HT-29 (cell line): ENCODE data around the gene CIRBP. TPM values are rescaled to one million over a fixed set of nuclear protein-coding genes. Genes with fewer than 3 reads are reported as not detected.

Experiments used
- DNase-seq: peaks from one replicate; pipeline ENCODE4 v3.0.0-alpha.2; 2015; ENCODE audit warnings: low spot score
- total RNA-seq: library from RNA; depleted of rRNA; stranded (reverse); fragments of >200 nt; shearing (Covaris generic); gene quantifications from 2 replicates; pipeline ENCODE4 v1.2.3, GENCODE V29; 2014

The CIRBP gene
- total RNA-seq, 1 experiment from 2014 or later: 72.3 TPM

- DNase-seq: no peak
Measured at GRCh38 chr19:1254530-1255185, 14.5 kb upstream of the CIRBP start.

- DNase-seq: no peak
Measured at GRCh38 chr19:1255186-1256161, 13.7 kb upstream of the CIRBP start.

DNA sequence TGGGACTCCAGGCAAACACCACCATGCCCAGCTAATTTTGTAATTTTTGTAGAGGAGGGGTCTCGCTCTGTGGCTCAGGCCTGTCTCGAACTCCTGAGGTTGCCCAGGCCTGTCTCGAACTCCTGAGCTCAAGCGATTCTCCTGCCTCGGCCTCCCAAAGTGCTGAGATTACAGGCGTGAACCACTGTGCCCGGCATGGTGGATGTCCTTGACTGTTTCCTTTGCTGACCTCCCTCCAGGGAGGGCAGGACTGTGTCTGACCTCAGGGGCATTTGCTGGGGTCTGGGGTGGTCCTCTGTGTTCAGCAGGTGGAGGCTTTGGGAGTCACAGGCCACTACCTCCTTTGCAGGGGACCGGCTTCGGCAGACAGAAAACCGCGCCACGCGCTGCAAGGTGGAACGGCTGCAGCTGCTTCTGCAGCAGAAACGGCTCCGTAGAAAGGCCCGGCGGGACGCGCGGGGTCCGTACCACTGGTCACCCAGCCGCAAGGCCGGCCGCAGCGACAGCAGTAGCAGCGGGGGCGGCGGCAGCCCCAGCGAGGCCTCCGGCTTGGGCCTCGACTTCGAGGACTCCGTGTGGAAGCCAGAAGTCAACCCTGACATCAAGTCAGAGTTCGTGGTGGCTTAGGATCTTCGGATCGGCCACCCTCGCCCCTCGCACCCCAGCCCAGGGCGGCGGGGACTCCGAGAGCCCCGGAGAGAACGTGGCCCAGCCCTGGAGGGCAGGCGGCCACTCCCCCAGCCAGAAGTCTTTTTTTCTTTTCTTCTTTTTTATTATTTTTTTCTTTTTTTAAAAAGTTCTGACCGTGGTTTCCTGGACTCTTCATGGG is 12.3 kb upstream of the CIRBP start:
- no peak for DNase-seq

GRCh38 chr19:1257475-1258162 is 11.5 kb upstream of the CIRBP start:
- DNase-seq: no peak

GRCh38 chr19:1258163-1258492 is 11.0 kb upstream of the CIRBP start:
- DNase-seq: no peak

DNA sequence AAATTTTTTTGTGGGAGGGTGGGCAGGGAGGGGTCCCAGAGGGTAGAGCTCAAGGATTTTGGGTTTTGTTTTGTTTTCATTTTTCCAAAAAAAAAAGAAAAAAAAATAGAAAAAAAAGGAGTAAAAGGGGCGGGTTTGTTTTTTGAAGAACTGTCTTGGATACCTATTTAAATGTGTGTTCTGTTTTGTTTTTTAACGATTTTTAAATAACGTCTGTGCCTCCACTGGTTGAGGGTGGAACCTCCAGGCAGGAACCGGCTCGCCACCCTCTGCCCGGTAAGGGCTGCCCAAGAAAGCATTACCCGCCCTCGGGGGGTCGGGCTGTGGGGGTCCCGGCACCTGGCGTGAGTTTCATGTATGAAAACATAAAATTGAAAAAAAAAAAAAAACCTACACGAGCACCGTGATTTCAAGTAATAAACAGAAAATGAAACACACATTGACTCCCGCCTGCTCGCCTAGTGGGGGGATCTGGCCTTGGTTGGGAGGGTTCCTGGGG is 10.4 kb upstream of the CIRBP start:
- no peak for DNase-seq

GRCh38 chr19:1259206-1259875 is 9.8 kb upstream of the CIRBP start:
- peak; percentile 72 for DNase-seq

GRCh38 chr19:1259876-1260748 is 9.0 kb upstream of the CIRBP start:
- no peak for DNase-seq

DNA sequence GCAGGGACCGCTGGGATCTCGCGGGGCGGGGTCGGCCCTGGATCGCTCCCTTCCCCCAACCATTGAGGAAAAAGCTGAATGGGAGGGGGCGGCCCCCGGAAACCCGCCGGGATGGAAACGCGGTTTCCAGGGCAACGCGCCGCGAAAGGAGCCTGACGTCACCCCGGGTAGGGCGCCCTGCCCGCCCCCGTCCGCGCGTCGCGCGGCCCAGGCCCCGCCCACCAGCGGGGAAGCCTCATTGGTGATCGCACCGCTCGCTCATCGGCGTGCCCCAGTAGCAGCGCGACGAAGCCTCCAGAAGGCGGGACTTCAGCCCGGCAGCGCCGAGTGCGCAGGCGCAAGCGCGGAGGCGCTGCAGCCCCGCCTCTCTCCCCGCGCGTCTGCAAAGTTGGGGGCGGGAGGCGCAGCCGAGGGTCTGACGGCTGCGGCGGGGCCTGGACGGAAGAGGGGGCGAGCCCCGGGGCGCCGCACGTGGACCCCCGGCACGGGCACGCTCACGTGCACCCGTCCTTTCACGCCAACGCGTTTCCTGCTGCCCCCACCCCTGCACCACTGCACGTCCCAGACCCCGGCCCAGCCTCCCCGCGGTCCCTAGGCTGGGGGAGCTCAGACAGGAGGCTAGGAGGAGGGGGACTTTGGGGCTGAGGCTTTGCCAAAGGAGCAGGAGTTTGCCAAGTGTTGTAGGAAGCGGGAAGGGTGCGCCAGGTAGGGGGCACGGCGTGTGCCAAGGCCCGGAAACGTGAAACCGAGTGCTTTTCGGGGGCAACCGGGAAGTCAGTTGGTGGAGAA is 8.2 kb upstream of the CIRBP start:
- peak; percentile 91 for DNase-seq

- no peak for DNase-seq
Measured at GRCh38 chr19:1261538-1261797, 7.7 kb upstream of the CIRBP start.

DNA sequence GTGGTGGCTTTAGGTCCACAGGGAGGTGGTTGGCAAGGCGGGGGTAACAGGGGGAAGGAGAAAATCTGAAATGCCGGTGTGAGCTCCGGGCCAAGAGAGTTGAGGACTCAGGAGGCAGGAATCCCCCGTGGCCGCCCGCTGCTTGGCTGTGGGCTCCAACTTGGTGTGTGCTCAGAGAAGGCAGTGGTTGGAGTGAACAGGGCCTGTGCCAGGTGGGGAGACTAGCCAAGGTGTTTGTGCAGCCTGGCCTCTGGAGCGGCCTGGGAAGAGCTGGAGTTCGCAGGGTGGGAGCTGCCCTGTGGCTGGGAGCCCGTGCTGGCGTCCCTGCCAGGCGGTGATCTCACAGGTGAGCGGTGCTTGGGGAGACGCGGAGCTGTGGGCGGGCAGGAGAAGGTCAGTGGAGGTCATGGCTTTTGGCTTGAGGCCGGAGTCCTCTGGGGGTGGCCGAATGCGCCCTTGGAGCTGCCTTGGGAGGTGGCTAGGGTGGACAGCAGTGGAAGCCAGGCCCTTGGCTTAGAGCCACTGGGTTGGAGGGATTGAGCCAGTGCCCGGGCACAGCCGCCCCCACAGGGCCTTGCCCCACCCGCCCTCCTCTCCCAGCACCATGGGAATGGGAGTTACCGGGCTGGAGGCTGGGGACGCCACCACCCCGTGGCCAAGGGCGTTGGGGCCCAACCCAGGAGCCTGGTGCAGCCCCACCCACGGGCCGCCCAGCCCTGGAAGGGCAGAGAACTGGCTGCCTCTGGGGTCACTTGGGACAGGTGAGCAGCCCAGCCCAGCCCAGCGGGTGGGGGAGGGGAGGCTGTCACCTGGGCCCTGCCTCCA is 7.1 kb upstream of the CIRBP start:
- DNase-seq: peak; percentile 78

DNA sequence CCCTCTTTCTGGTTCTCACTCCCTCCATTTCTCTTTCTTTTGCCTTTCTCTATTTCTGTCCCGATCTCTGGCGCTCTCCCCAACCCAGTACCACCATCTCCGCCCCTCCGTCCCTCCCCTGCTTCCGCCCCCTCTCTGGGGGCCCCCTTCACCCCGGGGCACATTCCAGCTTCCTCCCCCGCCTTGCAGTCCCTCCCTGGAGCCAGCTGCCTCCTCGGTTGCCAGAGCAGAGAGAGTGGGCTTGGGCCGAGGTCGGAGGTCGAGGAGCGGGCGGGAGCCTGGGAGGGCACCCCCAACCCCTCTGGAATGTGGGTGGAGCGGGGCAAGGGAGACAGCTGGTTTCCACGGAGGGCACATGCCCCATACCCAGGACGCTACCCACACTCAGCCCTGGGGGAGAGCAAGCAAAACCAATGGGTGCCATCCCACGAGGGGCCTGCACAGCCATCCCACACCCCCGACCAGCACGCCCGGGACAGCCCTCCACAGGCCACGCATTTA is 6.5 kb upstream of the CIRBP start:
- DNase-seq: no peak

GRCh38 chr19:1263188-1263587 is 5.9 kb upstream of the CIRBP start:
- no peak for DNase-seq

DNA sequence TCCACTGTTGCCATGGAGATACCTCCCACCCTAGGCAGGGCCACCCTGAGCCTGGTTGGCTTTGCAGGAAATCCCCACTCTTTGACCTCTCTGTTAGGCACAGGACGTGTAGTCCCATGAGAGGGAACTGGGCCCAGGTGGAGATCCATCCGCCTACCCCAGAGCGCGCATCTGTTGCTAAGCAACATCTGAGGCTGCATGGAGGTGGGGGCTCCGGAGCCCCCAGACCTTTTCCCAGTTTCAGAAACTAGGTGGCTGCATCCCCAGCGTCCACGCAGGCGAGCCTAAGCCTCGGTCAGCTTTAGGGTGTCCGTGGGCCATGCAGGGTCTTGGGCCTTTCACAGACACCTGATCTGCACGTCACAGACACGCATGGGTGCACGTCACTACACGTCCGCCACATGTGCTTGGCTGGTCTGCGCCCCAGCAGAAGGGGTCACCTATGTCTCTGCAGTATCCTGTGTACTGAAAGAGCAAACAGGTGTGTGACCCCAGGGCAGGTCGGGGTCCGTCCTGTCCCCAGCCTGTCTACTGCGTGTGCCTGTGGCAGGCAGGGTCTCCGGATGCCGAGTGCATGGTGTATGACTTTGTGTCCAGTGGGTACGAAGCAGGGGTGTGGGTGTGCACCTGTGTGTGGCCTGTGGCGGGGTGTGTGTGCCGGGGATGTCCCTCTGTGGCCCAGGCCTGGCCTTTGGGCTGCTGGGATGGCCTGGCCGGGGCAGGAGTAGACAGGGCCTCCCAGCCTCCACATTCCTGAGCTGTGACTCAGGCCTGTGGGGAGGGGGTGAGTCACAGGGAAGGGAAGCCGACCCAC is 4.1 kb upstream of the CIRBP start:
- DNase-seq: peak; percentile 70

DNA sequence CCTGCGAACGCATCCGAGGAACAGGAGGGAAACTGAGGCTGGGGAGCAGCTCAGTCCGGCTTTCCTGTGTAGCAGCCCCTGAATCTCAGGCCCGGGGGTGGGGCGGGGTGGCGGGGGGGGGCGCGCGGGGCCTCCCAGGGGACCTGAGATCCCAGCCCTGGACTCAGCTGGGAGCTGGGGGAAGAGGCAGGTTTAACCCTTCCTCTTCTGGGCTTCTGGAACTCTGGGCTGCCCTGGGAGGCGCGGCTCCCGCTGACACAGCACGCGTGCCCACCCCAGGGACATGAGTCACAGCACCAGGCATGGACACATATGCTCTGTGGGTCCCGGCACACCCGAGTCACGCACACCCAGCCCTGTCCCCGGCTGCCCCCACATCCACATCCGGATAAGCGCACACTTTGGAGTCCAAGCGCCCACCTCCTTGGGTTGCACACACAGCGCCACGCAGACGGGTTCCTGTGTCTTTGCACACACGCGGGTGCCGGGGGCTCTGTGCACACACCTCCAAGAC is 3.5 kb upstream of the CIRBP start:
- DNase-seq: no peak

DNA sequence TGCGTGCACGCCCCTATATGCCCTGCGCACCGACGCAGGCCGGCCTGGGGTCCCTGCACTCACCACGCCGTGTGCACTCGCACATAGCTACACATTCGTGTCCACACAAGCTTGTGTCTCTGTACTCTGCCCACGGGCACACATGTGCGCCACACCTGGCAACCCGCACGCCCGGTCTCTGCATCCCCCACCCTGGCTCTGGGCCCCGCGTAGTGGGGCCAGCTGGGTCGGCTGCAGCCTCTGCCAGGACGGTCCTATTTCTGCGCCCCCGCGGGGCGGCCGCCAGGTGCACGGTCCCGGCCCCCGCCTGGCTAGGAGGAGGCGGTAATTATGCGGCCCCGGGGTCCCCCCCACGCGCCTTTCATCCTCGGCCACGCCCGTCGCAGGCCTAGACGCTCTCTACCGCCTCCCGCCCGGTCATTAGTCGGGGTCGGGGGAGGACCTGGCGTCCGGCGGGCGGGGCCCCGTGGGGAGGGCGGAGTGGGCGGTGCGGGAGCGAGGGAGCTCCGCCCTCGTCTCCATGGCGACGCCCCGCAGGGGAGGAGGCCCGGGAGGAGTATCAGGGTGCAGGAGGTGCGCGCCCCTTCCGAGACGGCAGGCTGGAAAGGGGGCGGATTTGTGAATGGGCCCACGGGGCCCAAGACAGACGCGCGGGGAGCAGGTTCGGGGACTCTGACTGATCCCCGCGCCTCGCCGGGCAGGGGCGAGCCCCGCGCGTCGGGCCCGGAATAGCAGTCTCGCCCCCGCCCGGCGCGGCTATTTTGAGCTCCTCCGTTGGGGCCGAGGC is 2.8 kb upstream of the CIRBP start:
- DNase-seq: peak; percentile 83
